Activated naive CD4-positive, alpha-beta T cell treated with anti-CD3 and anti-CD28 coated beads for 36 hours (primary cell): ENCODE measurements around the gene RBM47. TPM values are rescaled to one million over a fixed set of nuclear protein-coding genes. Genes with fewer than 3 reads are reported as not detected.

Experiments
- CTCF ChIA-PET: fragments of 350-600 bp; sonication (Branson Sonifier 250); formaldehyde crosslinking; loops from one replicate; lab custom pipeline; 2021; ENCODE audit warnings: antibody characterized with exemption; lab: Charles Lee
- DNase-seq: peaks from one replicate; pipeline ENCODE4 v3.0.0-alpha.2; 2020
- H3K27ac Mint-ChIP-seq: one replicate; pipeline ENCODE4 v1.8.0; 2021; ENCODE audit warnings: mild to moderate bottlenecking, mixed read lengths
- H3K27me3 Mint-ChIP-seq: one replicate; pipeline ENCODE4 v1.8.0; 2021; ENCODE audit warnings: low read depth, mixed read lengths
- H3K36me3 Mint-ChIP-seq: one replicate; pipeline ENCODE4 v1.8.0; 2021; ENCODE audit warnings: low read depth, mixed read lengths
- H3K4me1 Mint-ChIP-seq: one replicate; pipeline ENCODE4 v1.8.0; 2021; ENCODE audit warnings: low read depth, mixed read lengths
- H3K4me3 Mint-ChIP-seq: one replicate; pipeline ENCODE4 v1.8.0; 2021; ENCODE audit warnings: mild to moderate bottlenecking, moderate library complexity, mixed read lengths
- H3K9me3 Mint-ChIP-seq: one replicate; pipeline ENCODE4 v1.8.0; 2021; ENCODE audit warnings: mixed read lengths
- intact Hi-C: fragments of 100-400 bp; cut with micrococcal nuclease; formaldehyde crosslinking; loops from one replicate; pipeline ENCODE4 v1.15.1; 2023
- total RNA-seq, 2 experiments: library from RNA; stranded (reverse); gene quantifications; one replicate each; pipeline ENCODE4 v1.2.3, GENCODE V29; 2021

Gene RBM47
- total RNA-seq, 2 experiments from 2014 or later: 1.1 to 1.7 TPM

GRCh38 chr4:40601641-40602040, 28.0 kb downstream of the RBM47 start:
- Mint-ChIP-seq H3K27me3 (no peaks in the 10 kb centered on the region), H3K9me3 (no peaks in the 10 kb centered on the region), H3K4me3 (no peak overlapping the region), H3K4me1 (peaks cover 3% of the 10 kb centered on the region), H3K27ac (no peak overlapping the region), H3K36me3 (no peaks in the 10 kb centered on the region)
- intact Hi-C loops: no loop called here
- DNase-seq: no peak
- CTCF ChIA-PET: no interaction called here

GRCh38 chr4:40600850-40601249, 28.8 kb downstream of the RBM47 start:
- no peak overlapping the region for H3K27ac Mint-ChIP-seq
- no peaks in the 10 kb centered on the region for H3K9me3 Mint-ChIP-seq
- H3K4me3 Mint-ChIP-seq: no peak overlapping the region
- no peaks in the 10 kb centered on the region for H3K36me3 Mint-ChIP-seq
- DNase-seq: no peak
- H3K27me3 Mint-ChIP-seq: no peaks in the 10 kb centered on the region
- intact Hi-C loops: no loop called here
- H3K4me1 Mint-ChIP-seq: peaks cover 3% of the 10 kb centered on the region
- CTCF ChIA-PET: no interaction called here

GRCh38 chr4:40599431-40599830, 30.2 kb downstream of the RBM47 start:
- Mint-ChIP-seq H3K4me3 (no peak overlapping the region), H3K36me3 (no peaks in the 10 kb centered on the region), H3K4me1 (peaks cover 3% of the 10 kb centered on the region), H3K9me3 (no peaks in the 10 kb centered on the region), H3K27ac (no peak overlapping the region), H3K27me3 (no peaks in the 10 kb centered on the region)
- intact Hi-C loops: no loop called here
- DNase-seq: no peak
- CTCF ChIA-PET: no interaction called here

GRCh38 chr4:40596522-40596921, 33.1 kb downstream of the RBM47 start:
- no peaks in the 10 kb centered on the region for H3K4me1 Mint-ChIP-seq
- CTCF ChIA-PET: no interaction called here
- no peak overlapping the region for H3K4me3 Mint-ChIP-seq
- no peaks in the 10 kb centered on the region for H3K27me3 Mint-ChIP-seq
- DNase-seq: no peak
- H3K36me3 Mint-ChIP-seq: no peaks in the 10 kb centered on the region
- no peak overlapping the region for H3K27ac Mint-ChIP-seq
- no peaks in the 10 kb centered on the region for H3K9me3 Mint-ChIP-seq
- intact Hi-C loops: no loop called here

GRCh38 chr4:40595981-40596380, 33.7 kb downstream of the RBM47 start:
- Mint-ChIP-seq H3K4me1 (no peaks in the 10 kb centered on the region), H3K27ac (no peak overlapping the region), H3K9me3 (no peaks in the 10 kb centered on the region), H3K27me3 (no peaks in the 10 kb centered on the region), H3K36me3 (no peaks in the 10 kb centered on the region), H3K4me3 (no peak overlapping the region)
- intact Hi-C loops: no loop called here
- DNase-seq: no peak
- CTCF ChIA-PET: interaction anchor here (0.6 kb wide), 1 partner anchor 222 kb away, joined by 3 read pairs; no protein-coding TSS in a partner anchor

GRCh38 chr4:40594261-40595178, 35.1 kb downstream of the RBM47 start:
- CTCF ChIA-PET: no interaction called here
- no peaks in the 10 kb centered on the region for H3K27me3 Mint-ChIP-seq
- H3K36me3 Mint-ChIP-seq: no peaks in the 10 kb centered on the region
- no peaks in the 10 kb centered on the region for H3K9me3 Mint-ChIP-seq
- intact Hi-C loops: no loop called here
- H3K4me3 Mint-ChIP-seq: no peak overlapping the region
- H3K27ac Mint-ChIP-seq: no peak overlapping the region
- H3K4me1 Mint-ChIP-seq: no peaks in the 10 kb centered on the region
- no peak for DNase-seq

GRCh38 chr4:40592034-40592433, 37.6 kb downstream of the RBM47 start:
- H3K4me1 Mint-ChIP-seq: no peaks in the 10 kb centered on the region
- no peaks in the 10 kb centered on the region for H3K27me3 Mint-ChIP-seq
- no peaks in the 10 kb centered on the region for H3K36me3 Mint-ChIP-seq
- H3K27ac Mint-ChIP-seq: no peak overlapping the region
- CTCF ChIA-PET: no interaction called here
- H3K9me3 Mint-ChIP-seq: no peaks in the 10 kb centered on the region
- DNase-seq: no peak
- no peak overlapping the region for H3K4me3 Mint-ChIP-seq
- intact Hi-C loops: no loop called here

GRCh38 chr4:40587826-40588225, 41.8 kb downstream of the RBM47 start:
- Mint-ChIP-seq H3K36me3 (no peaks in the 10 kb centered on the region), H3K27ac (no peak overlapping the region), H3K4me3 (no peak overlapping the region), H3K9me3 (no peaks in the 10 kb centered on the region), H3K27me3 (no peaks in the 10 kb centered on the region), H3K4me1 (no peaks in the 10 kb centered on the region)
- CTCF ChIA-PET: no interaction called here
- intact Hi-C loops: no loop called here
- no peak for DNase-seq

- no peak for DNase-seq
- no peaks in the 10 kb centered on the region for H3K36me3 Mint-ChIP-seq
- CTCF ChIA-PET: no interaction called here
- H3K4me3 Mint-ChIP-seq: no peak overlapping the region
- H3K4me1 Mint-ChIP-seq: no peaks in the 10 kb centered on the region
- intact Hi-C loops: no loop called here
- no peaks in the 10 kb centered on the region for H3K9me3 Mint-ChIP-seq
- H3K27ac Mint-ChIP-seq: no peak overlapping the region
- H3K27me3 Mint-ChIP-seq: no peaks in the 10 kb centered on the region
Measured at GRCh38 chr4:40587351-40587750, 42.3 kb downstream of the RBM47 start.

DNA sequence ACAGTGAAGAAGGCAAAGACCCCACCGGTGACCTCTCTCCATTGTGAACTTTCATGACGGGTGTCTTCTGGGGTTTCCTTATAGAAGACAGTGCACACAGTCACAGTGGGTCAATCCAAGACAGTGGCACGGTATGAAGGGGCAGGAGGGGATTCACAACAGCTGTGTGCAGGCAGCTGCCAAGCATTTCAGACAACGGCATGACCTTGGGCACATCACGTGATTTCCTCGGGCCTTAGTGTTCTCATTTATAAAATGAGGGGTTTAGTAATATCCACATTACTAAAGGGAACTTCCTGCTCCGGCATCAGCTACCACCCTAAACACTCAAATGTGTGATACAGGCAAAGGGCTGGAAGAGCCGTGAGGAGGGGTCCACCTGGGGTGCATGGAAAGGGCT, 42.9 kb downstream of the RBM47 start:
- Mint-ChIP-seq H3K27me3 (no peaks in the 10 kb centered on the region), H3K9me3 (no peaks in the 10 kb centered on the region), H3K27ac (no peak overlapping the region), H3K36me3 (no peaks in the 10 kb centered on the region), H3K4me1 (no peaks in the 10 kb centered on the region), H3K4me3 (no peak overlapping the region)
- CTCF ChIA-PET: no interaction called here
- DNase-seq: no peak
- intact Hi-C loops: no loop called here

- H3K27ac Mint-ChIP-seq: no peak overlapping the region
Measured at GRCh38 chr4:40586034-40586433, 43.6 kb downstream of the RBM47 start.

GRCh38 chr4:40585201-40585799, 44.4 kb downstream of the RBM47 start:
- H3K4me3 Mint-ChIP-seq: no peak overlapping the region
- DNase-seq: no peak
- no peaks in the 10 kb centered on the region for H3K9me3 Mint-ChIP-seq
- H3K4me1 Mint-ChIP-seq: no peaks in the 10 kb centered on the region
- no peak overlapping the region for H3K27ac Mint-ChIP-seq
- intact Hi-C loops: no loop called here
- CTCF ChIA-PET: interaction anchor here (0.6 kb wide), 1 partner anchor 13 kb away, joined by 3 read pairs; no protein-coding TSS in a partner anchor
- H3K27me3 Mint-ChIP-seq: no peaks in the 10 kb centered on the region
- no peaks in the 10 kb centered on the region for H3K36me3 Mint-ChIP-seq

More at GRCh38 chr4:40586034-40586433, 43.6 kb downstream of the RBM47 start:
- CTCF ChIA-PET: interaction anchor here (0.6 kb wide), 1 partner anchor 14 kb away, joined by 3 read pairs; no protein-coding TSS in a partner anchor
- intact Hi-C loops: no loop called here
- Mint-ChIP-seq H3K36me3 (no peaks in the 10 kb centered on the region), H3K4me1 (no peaks in the 10 kb centered on the region), H3K27me3 (no peaks in the 10 kb centered on the region), H3K4me3 (no peak overlapping the region), H3K9me3 (no peaks in the 10 kb centered on the region)
- DNase-seq: no peak
